ENCODE measurements around the gene CD22.

DNA sequence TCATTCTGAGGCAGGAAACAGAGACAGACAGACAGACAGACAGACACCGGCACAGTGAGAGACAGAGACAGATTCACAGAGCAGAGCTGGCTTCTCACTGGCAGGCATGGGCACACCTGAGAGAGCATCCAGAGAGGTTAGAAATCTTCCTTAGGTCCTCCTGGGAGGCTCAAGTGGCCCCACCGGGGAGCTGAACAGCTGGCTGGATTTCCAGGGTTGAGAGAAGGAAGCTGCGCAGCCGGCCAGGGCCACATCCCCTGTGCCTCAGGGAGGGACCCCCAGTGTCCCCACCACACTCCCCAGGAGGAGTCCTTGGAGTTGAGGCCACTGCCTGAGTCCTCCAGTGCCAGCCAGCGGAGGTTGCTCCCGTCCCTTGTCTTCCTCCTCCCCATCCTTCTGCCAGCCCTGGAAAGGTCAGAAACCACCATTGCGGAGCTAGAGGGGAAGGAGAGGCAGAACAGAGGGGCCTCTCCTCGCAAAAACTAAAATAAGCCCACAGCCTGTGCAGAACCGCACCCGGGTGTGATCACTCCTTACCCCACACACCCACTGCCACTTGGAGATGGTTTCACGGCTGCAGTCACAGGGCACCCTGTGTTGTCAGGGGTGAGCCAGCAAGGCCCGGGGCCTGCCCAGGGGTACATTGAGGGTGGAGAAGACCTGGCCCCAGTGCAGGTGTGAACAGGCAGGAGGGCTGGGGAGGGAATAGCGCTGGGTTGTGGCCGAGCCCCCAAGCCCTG is 33.4 kb downstream of the CD22 start:
- no peak for TF ChIP-seq RAD21 (conservative IDR thresholded peaks at IDR 0.05)
- no peak for TF ChIP-seq CTCF (IDR thresholded peaks at IDR 0.05; ENCODE audit: poor library complexity, severe bottlenecking)
- TF ChIP-seq MXI1 (conservative IDR thresholded peaks at IDR 0.05; ENCODE audit: poor library complexity, severe bottlenecking), result no peak
- TF ChIP-seq EZH2 (IDR thresholded peaks at IDR 0.05; ENCODE audit: borderline replicate concordance, insufficient read depth, low read length, poor library complexity, severe bottlenecking), result no peak
- TF ChIP-seq REST (IDR thresholded peaks at IDR 0.05; ENCODE audit: borderline replicate concordance), result no peak
- TF ChIP-seq POLR2AphosphoS5 (IDR thresholded peaks at IDR 0.05), result no peak

All from neural cell (in vitro differentiated cells).